B cell (primary cell): Measurements from ENCODE around the gene CRTC1. TPM values are rescaled to one million over a fixed set of nuclear protein-coding genes. Genes with fewer than 3 reads are reported as not detected.
"Not testable (repeated sequence)": the region's sequence is repeated elsewhere in the genome, so short reads cannot be mapped to it uniquely, and the experiment has no call there.

ENCODE experiments used
- ATAC-seq: fragments of 200-7000 bp; cut with Tn5 transposase; one replicate; pipeline ENCODE4 v1.10.0; 2021; ENCODE audit warnings: low read depth, mild to moderate bottlenecking, moderate number of reproducible peaks, moderate library complexity
- CTCF ChIA-PET: fragments of 350-600 bp; sonication (Branson Sonifier 250); formaldehyde crosslinking; loops from one replicate; lab custom pipeline; 2021; ENCODE audit warnings: antibody characterized with exemption, inconsistent platforms; lab: Charles Lee
- POLR2A ChIA-PET: fragments of 350-600 bp; sonication (Branson Sonifier 250); formaldehyde crosslinking; loops from one replicate; lab custom pipeline; 2021; ENCODE audit warnings: antibody characterized with exemption; lab: Charles Lee
- DNase-seq: peaks from one replicate; pipeline ENCODE4 v3.0.0; 2013
- H2AFZ ChIP-seq: 2 replicates; pipeline ENCODE4 v1.6.1; 2012; ENCODE audit warnings: mild to moderate bottlenecking, low read depth, low read length; ENCODE audit not compliant: insufficient read depth, poor library complexity, severe bottlenecking
- H3K27ac ChIP-seq, 2 donors: 1 replicate in 1 of 2; 2 replicates in 1 of 2; pipeline ENCODE4 v1.5.1; 2012 to 2013; ENCODE audit warnings: low read length in 2 of 2, mild to moderate bottlenecking in 2 of 2, moderate library complexity in 1 of 2
- H3K27me3 ChIP-seq, 4 experiments: fragments of 200-600 bp in 1 of 4; sonication (generic) in 1 of 4; replicated peaks in 1 of 4; 1 replicate in 2 of 4; 2 replicates in 2 of 4; pipeline versions ENCODE4 v1.6.1 to v1.7.0; 2013 to 2016; ENCODE audit warnings: low read length in 3 of 4, mild to moderate bottlenecking in 2 of 4, mixed read lengths in 1 of 4, moderate library complexity in 1 of 4; ENCODE audit not compliant: insufficient read depth in 4 of 4, control insufficient read depth in 3 of 4; ENCODE audit errors: control extremely low read depth in 1 of 4
- H3K36me3 ChIP-seq, 2 experiments: replicated peaks in 1 of 2; 1 replicate in 1 of 2; 2 replicates in 1 of 2; pipeline versions ENCODE4 v1.6.1 to v1.7.1; 2013; ENCODE audit warnings: low read length in 1 of 2; ENCODE audit not compliant: insufficient read depth in 2 of 2, control insufficient read depth in 1 of 2; ENCODE audit errors: control extremely low read depth in 1 of 2, extremely low read depth in 1 of 2
- H3K4me1 ChIP-seq, 2 donors: fragments of 200-600 bp in 1 of 2; sonication (generic) in 1 of 2; 1 replicate in 1 of 2; 2 replicates in 1 of 2; pipeline versions ENCODE4 v1.5.1 to v1.6.1; 2013 to 2017; ENCODE audit warnings: low read length in 2 of 2; ENCODE audit not compliant: control insufficient read depth in 2 of 2, insufficient read depth in 2 of 2
- H3K4me2 ChIP-seq: replicated peaks from 2 replicates; pipeline ENCODE3; 2012; ENCODE audit warnings: mild to moderate bottlenecking, low read depth, low read length; ENCODE audit not compliant: poor library complexity, severe bottlenecking
- H3K4me3 ChIP-seq, 5 experiments: fragments of 200-600 bp in 1 of 5; sonication (generic) in 1 of 5; 1 replicate in 3 of 5; 2 replicates in 2 of 5; pipeline versions ENCODE4 v1.5.1 to v1.7.0; 2011 to 2016; ENCODE audit warnings: low read length in 4 of 5, mild to moderate bottlenecking in 4 of 5, low read depth in 2 of 5, control low read depth in 1 of 5, moderate library complexity in 1 of 5; ENCODE audit not compliant: insufficient read depth in 1 of 5; ENCODE audit errors: control extremely low read depth in 1 of 5, extremely low read depth in 1 of 5
- H3K79me2 ChIP-seq: fragments of 200-600 bp; sonication (generic); one replicate; pipeline ENCODE4 v1.6.0; 2016; ENCODE audit warnings: low read length; ENCODE audit not compliant: control insufficient read depth, insufficient read depth
- H3K9ac ChIP-seq: fragments of 200-600 bp; sonication (generic); 2 replicates; pipeline ENCODE4 v1.6.1; 2017; ENCODE audit warnings: mild to moderate bottlenecking, low read length, moderate library complexity
- H3K9me3 ChIP-seq, 3 donors: one replicate each; pipeline versions ENCODE4 v1.6.1 to v1.7.1; 2013; ENCODE audit warnings: low read length in 2 of 3; ENCODE audit not compliant: control insufficient read depth in 2 of 3, insufficient read depth in 1 of 3; ENCODE audit errors: control extremely low read depth in 1 of 3
- H4K20me1 ChIP-seq: 2 replicates; pipeline ENCODE4 v1.6.0; 2012; ENCODE audit warnings: mild to moderate bottlenecking, low read length; ENCODE audit not compliant: insufficient read depth, control insufficient read depth, poor library complexity, severe bottlenecking
- H3K27ac Mint-ChIP-seq: one replicate; pipeline ENCODE4 v1.8.0; 2021; ENCODE audit warnings: mixed read lengths
- H3K27me3 Mint-ChIP-seq: one replicate; pipeline ENCODE4 v1.8.0; 2021; ENCODE audit warnings: mixed read lengths
- H3K4me1 Mint-ChIP-seq: one replicate; pipeline ENCODE4 v1.8.0; 2021; ENCODE audit warnings: mixed read lengths
- H3K4me3 Mint-ChIP-seq: one replicate; pipeline ENCODE4 v1.8.0; 2021; ENCODE audit warnings: mixed read lengths
- H3K9me3 Mint-ChIP-seq: one replicate; pipeline ENCODE4 v1.8.0; 2022; ENCODE audit warnings: mixed read lengths; ENCODE audit not compliant: insufficient read depth
- EZH2 ChIP-seq: IDR thresholded peaks from 2 replicates; pipeline ENCODE4 v1.6.1; 2012; ENCODE audit warnings: borderline replicate concordance, low read depth, mild to moderate bottlenecking, moderate library complexity, low read length; ENCODE audit not compliant: insufficient read depth, poor library complexity, severe bottlenecking
- WGBS: methylation state at CpG from one replicate; pipeline ENCODE4 v1.1.5; 2013; ENCODE audit warnings: missing lambda C conversion rate; ENCODE audit not compliant: insufficient coverage; 5-methylcytosine and 5-hydroxymethylcytosine counted together
- intact Hi-C: fragments of 100-400 bp; cut with micrococcal nuclease; formaldehyde crosslinking; loops from one replicate; pipeline ENCODE4 v1.10.0; 2022
- polyA plus RNA-seq: library from polyadenylated mRNA; depleted of rRNA; stranded (reverse); fragments of >200 nt; gene quantifications from 2 replicates; pipeline ENCODE4 v1.2.3, GENCODE V29; 2012
- total RNA-seq, 2 donors: library from RNA; stranded (reverse); fragments of 120-200 nt in 1 of 2; gene quantifications; 1 replicate in 1 of 2; 2 replicates in 1 of 2; pipeline versions ENCODE4 v1.2.3 to v1.2.4, GENCODE V29; 2013 to 2022
- TF ChIP-seq, protein P1 (sequence below): fragments of 200-600 bp; IDR thresholded peaks from one replicate; pipeline ENCODE4 v1.8.0; 2022; ENCODE audit warnings: antibody characterized with exemption, mild to moderate bottlenecking

Gene CRTC1
- total and polyA plus RNA-seq, 2 donors (not counting 1 experiment from before 2014, with no cell fraction given), result 15.9 to 30.1 TPM

DNA sequence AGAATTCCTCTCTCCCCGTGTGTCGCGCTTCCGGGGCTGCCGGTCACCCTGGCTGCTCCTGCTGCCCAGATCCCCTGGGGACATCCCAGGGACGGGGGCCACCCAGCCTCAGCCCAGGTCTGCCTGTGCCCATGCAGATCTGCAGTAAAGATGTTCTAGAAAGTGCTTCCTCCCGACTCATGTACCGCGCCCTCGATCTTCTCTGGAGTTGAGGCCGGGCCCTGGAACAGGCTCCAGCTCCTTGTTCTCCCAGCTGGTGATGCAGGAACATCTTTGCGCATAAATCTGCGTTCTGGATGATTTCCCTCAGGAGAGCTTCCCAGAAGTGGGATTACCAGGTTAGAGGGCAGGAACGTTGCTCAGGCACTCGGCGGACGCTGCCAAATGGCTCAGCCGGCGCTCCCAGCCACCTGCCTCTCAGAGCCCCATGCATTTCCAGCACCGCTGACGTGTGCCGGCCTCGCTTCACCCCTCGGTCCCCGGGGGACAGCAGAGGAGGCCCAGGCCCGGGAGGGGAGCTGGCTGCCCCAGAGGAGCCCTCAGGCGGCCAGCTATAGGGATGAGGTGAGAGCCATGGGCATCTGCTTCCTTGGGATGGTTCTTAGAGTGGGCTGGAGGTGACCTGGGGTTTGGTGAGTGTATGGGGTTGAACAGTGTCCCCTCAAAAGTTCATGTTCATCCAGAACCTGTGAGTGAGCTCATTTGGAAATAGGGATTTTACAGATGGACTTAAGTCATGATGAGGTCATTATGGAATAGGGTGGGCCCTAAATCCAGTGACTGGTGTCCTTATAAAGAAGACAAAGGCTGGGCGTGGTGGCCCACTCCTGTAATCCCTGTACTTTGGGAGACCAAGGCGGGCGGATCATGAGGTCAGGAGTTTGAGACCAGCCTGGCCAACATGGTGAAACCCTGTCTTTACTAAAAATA lies 42.6 kb downstream of the CRTC1 start:
- H3K9me3 ChIP-seq, result no peaks in the 10 kb centered on the region
- ATAC-seq (no peak), DNase-seq (no peak)
- no peak overlapping the region for H3K27ac ChIP-seq
- Mint-ChIP-seq H3K27ac (no peak overlapping the region), H3K27me3 (no peaks in the 10 kb centered on the region), H3K9me3 (no peaks in the 10 kb centered on the region), H3K4me1 (no peaks in the 10 kb centered on the region), H3K4me3 (no peak overlapping the region)
- TF ChIP-seq EZH2, result no peak
- TF ChIP-seq, protein P1, sequence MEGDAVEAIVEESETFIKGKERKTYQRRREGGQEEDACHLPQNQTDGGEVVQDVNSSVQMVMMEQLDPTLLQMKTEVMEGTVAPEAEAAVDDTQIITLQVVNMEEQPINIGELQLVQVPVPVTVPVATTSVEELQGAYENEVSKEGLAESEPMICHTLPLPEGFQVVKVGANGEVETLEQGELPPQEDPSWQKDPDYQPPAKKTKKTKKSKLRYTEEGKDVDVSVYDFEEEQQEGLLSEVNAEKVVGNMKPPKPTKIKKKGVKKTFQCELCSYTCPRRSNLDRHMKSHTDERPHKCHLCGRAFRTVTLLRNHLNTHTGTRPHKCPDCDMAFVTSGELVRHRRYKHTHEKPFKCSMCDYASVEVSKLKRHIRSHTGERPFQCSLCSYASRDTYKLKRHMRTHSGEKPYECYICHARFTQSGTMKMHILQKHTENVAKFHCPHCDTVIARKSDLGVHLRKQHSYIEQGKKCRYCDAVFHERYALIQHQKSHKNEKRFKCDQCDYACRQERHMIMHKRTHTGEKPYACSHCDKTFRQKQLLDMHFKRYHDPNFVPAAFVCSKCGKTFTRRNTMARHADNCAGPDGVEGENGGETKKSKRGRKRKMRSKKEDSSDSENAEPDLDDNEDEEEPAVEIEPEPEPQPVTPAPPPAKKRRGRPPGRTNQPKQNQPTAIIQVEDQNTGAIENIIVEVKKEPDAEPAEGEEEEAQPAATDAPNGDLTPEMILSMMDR, result no peak
- no peak overlapping the region for H2AFZ ChIP-seq
- H3K4me1 ChIP-seq, result no peaks in the 10 kb centered on the region
- POLR2A ChIA-PET, result no interaction called here
- no peak overlapping the region for H3K4me2 ChIP-seq
- H3K79me2 ChIP-seq, result peaks cover 84% of the 10 kb centered on the region
- intact Hi-C loops, result no loop called here
- 95% methylated on average over 24 of the region's 30 CpGs for WGBS
- peaks cover 82% of the 10 kb centered on the region for H4K20me1 ChIP-seq
- no peak overlapping the region for H3K4me3 ChIP-seq
- H3K9ac ChIP-seq, result no peak overlapping the region
- CTCF ChIA-PET, result no interaction called here
- H3K27me3 ChIP-seq, result no peaks in the 10 kb centered on the region
- H3K36me3 ChIP-seq, result peaks cover 0 to 11% of the 10 kb centered on the region in 2 experiments

GRCh38 chr19:18726846-18727245 lies 43.4 kb downstream of the CRTC1 start:
- no peaks in the 10 kb centered on the region for H3K4me1 ChIP-seq
- WGBS, result 96% methylated on average over 4 of the region's 6 CpGs
- H3K9me3 ChIP-seq, result no peaks in the 10 kb centered on the region
- H3K27me3 Mint-ChIP-seq, result no peaks in the 10 kb centered on the region
- ATAC-seq (no peak), DNase-seq (no peak)
- H3K4me2 ChIP-seq, result no peak overlapping the region
- intact Hi-C loops, result no loop called here
- no peak overlapping the region for H3K4me3 ChIP-seq
- H3K27ac ChIP-seq, result no peak overlapping the region
- no peaks in the 10 kb centered on the region for H3K9me3 Mint-ChIP-seq
- H3K36me3 ChIP-seq, result peaks cover 0 to 12% of the 10 kb centered on the region in 2 experiments
- no peak overlapping the region for H2AFZ ChIP-seq
- ChIA-PET CTCF (no interaction called here), POLR2A (no interaction called here)
- peaks cover 85% of the 10 kb centered on the region for H3K79me2 ChIP-seq
- H3K27me3 ChIP-seq, result no peaks in the 10 kb centered on the region
- H3K27ac Mint-ChIP-seq, result no peak overlapping the region
- H3K4me3 Mint-ChIP-seq, result no peak overlapping the region
- H3K4me1 Mint-ChIP-seq, result peaks cover 2% of the 10 kb centered on the region
- H4K20me1 ChIP-seq, result peaks cover 86% of the 10 kb centered on the region
- H3K9ac ChIP-seq, result no peak overlapping the region
- TF ChIP-seq, protein P1, result no peak

GRCh38 chr19:18727602-18728001 lies 44.1 kb downstream of the CRTC1 start:
- H3K36me3 ChIP-seq, POLR2A ChIA-PET, H3K4me3 ChIP-seq, H3K4me1 ChIP-seq, DNase-seq, H3K4me3 Mint-ChIP-seq, H3K4me2 ChIP-seq, H3K27me3 ChIP-seq, H3K27ac ChIP-seq, H2AFZ ChIP-seq, H3K9me3 ChIP-seq, H3K27ac Mint-ChIP-seq, ATAC-seq, H3K27me3 Mint-ChIP-seq, H3K4me1 Mint-ChIP-seq, intact Hi-C loops, CTCF ChIA-PET, H3K9me3 Mint-ChIP-seq, H3K9ac ChIP-seq: not testable (repeated sequence)
- 90% methylated on average over 2 of the region's 6 CpGs for WGBS
- Histone ChIP-seq H3K79me2 (peaks cover 85% of the 10 kb centered on the region), H4K20me1 (peaks cover 86% of the 10 kb centered on the region)
